ENCODE data around the gene FGF22.
"Not testable (repeated sequence)": the region's sequence is repeated elsewhere in the genome, so short reads cannot be mapped to it uniquely, and the experiment has no call there.

The FGF22 gene

DNA sequence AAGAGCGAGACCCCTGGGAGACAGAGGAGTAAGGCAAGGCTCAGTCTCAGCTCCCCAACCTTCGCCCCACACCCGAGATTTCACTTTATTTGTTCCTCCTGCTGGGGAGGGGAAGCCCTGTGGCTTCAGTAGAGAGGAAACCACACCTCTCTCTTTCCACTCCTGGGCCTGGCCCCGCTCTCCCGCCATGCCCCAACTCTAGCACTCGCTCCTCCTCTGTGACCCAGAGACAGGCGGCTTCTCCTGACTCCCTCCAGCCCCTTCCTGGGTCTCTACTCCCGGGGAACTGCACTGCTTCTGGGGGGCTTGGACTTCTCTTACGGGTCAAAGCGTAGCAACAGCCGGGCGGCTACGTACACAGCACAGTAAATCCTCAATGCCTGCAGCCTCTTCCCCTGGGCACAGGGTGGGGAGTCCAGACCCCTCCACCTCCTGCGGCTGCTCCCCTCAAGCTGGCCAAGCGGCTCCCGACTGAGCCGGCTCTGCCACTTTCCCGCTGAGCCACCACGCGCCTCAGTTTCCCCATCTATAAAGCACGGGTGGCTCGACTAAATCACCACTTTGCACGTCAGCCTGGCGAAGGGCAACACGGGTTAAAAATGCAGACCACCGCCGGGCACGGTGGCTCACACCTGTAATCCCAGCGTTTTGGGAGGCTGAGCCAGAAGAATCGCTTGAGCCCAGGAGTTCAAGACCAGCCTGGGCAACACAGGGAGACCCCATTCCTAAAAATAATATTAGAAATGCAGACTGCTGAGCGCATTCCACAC is 21.9 kb downstream of the FGF22 start:
- peak; percentile 61 to 64 for DNase-seq

DNA sequence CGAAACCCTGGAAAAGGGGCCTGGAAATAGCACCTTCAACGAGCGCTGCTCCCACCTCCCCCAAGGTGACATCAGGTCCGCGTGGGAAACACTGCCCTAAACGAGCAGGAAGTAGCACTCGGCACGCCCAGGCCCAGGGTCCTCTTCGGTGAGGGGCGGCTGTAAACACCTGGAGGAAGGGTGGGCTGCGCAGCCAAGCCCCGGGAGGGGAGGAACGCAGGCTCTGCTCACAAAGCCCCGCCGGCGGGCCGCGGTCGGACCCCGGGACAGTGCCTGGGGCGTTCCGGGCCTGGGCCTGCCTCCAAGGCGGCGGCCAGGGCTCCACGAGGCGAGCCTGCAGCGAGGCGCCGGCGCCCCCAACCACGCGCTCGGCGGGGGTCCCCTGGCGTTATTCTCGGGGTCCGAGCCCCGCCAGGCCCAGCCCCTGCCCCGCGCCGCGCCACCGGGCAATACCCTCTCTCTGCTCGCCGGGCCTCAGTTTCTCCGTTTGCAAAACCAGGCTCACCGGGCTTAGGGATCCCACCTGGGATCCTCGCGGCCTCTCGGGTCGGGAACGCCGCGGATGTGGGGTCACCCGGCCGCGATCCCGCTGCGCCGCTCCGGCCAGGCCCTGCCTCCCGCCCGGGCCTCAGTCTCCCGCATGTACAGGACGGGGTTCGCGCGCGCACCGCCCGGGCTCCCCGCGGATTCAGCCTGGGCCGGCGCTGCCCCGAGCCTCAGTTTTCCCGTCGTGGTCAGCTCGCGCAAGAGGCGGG is 22.7 kb downstream of the FGF22 start:
- DNase-seq, result peak; percentile 73 to 81

DNA sequence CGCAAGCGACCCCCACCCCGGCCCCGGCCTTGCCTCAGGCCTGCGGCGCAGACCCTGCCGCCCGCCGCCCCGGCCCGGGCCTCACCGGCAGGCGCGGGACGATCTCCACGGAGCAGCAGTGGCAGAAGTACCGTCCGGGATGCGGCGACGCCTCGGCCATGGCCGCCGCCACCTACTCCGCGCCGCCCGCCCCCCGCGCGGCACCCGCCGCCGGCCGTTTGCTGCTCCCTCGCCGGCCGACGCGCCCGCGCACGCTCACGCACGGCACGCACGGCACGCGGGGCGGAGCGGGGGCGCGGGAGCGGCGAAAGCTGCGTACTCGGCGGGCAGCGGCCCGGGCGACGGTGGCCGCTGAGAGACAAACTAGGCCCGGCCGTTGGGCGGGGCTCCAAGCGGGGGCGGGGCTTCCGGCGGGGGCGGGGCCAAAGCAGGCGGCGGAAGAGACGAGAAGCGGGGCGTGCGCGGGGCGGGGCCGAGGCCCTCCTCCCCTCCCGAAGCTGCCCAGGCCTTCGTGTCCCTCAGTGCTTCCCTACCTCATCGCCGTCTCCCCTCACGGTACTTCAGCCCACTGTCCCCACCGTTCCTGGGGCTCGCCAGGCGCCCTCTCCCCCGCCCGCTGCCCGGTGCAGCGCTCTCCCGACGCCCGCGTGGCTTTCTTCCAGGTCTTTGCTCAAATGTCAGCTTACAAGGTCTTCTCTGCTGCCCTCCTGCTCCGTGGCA is 23.4 kb downstream of the FGF22 start, which contains the start of gene RNF126:
Gene RNF126 (minus strand): TSS at position 253 of the 720 bp plus-strand sequence. CDS start 93 bp downstream, at position 160.
- peak; percentile 91 to 93 for DNase-seq

DNA sequence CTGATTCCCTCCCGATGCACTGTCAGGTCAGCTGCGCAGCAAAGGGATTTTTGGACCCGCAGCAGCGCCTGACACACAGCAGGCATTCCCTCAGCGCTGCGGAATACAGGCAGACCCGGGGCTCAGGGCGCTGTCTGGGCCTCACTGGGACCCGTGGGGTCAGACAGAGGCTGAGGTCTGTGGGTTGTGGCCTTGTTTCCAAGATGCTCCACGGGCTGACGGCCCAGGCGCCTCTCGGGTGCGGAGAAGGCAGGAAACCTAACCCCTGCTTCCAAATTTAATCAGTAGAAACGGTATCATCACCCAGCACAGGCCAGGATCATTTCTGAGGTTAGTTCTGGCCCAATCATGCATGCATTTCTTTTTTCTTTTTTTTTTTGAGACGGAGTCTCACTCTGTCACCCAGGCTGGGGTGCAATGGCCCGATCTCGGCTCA is 24.0 kb downstream of the FGF22 start:
- no peak for DNase-seq

GRCh38 chr19:664913-665443 is 25.3 kb downstream of the FGF22 start:
- DNase-seq, result peak; percentile 79 to 89

DNA sequence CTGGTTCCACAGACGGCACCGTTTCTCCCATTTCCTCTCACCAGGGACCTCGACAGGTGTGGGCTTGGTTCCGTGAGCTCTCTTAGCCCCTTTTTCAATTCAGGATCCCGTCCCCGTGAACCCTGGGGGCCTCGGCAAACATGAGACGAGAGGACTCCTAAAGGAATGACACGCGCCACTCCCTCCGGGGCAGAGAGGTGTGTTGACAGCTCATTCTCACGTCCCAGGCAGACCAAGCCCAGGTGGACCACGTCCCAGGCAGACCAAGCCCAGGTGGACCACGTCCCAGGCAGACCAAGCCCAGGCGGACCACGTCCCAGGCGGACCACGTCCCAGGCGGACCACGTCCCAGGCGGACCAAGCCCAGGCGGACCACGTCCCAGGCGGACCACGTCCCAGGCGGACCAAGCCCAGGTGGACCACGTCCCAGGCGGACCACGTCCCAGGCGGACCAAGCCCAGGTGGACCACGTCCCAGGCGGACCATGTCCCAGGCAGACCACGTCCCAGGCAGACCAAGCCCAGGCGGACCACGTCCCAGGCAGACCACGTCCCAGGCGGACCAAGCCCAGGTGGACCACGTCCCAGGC is 27.4 kb downstream of the FGF22 start:
- not testable (repeated sequence) for DNase-seq

GRCh38 chr19:668675-669434 is 29.2 kb downstream of the FGF22 start:
- not testable (repeated sequence) for DNase-seq

DNA sequence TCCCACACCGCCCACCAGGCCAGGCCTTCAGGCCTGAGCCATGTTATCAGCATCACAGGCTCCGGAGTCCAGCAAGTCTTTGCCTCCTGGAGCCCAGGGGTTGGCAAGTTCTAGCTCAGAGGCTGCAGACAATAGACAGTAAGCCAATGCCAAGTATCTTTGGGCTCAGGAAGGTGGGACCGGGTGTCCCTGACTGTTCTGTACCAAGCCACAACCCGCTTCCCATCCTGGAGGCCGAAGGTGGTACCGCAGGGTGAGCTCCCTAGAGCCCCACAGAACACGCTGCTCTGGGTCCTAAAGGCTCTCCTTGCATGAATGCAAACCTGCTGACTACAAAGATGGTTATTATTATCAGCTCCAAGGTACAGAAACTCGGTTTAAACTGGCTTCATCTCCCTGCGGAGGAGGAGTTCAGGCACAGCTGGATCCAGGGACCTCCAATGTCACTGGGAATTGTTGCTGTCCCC is 31.0 kb downstream of the FGF22 start:
- no peak for DNase-seq

- no peak for DNase-seq
Measured at GRCh38 chr19:674282-675151, 34.8 kb downstream of the FGF22 start.

- no peak for DNase-seq
Measured at GRCh38 chr19:676007-676338, 36.3 kb downstream of the FGF22 start.

DNA sequence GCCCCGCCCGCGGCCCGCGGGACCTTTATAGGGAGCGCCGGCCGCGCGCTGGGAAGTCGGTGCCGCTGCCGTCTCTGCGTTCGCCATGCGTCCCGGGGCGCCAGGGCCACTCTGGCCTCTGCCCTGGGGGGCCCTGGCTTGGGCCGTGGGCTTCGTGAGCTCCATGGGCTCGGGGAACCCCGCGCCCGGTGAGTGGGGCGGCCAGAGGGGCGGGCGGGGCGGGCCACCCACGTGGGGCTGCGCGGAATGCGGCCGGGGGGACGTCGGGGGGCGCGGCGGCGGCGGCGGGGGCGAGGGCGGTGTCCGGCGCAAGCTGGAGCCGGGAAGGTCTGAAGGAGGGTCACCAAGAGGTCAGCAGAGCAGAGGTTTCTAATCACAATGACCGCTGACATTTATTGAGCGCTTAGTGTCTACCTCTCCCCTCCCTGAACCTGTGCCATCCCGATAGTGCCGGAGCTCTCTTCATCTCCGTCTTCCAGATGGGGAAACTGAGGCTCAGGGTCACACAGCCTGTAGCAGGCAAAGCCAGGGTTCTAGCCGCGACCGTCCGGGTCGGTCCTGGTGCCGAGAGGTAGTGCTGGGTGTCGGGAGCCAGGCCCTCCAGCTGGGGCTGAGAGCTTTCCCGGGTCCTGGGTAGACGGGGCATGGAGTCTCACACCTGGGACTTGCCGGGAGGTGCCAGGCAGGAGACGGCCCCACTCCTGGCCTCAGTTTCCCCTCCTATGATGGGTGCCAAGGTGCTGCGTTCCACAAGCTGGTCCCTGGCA is 36.8 kb downstream of the FGF22 start, which contains the start of gene FSTL3:
Gene FSTL3 (plus strand): TSS at position 54 of the 767 bp plus-strand sequence. CDS start 32 bp downstream, at position 86.
- no peak for DNase-seq

- DNase-seq, result no peak
Measured at GRCh38 chr19:677201-677600, 37.5 kb downstream of the FGF22 start.

- DNase-seq, result no peak
Measured at GRCh38 chr19:677601-678436, 38.1 kb downstream of the FGF22 start.

DNA sequence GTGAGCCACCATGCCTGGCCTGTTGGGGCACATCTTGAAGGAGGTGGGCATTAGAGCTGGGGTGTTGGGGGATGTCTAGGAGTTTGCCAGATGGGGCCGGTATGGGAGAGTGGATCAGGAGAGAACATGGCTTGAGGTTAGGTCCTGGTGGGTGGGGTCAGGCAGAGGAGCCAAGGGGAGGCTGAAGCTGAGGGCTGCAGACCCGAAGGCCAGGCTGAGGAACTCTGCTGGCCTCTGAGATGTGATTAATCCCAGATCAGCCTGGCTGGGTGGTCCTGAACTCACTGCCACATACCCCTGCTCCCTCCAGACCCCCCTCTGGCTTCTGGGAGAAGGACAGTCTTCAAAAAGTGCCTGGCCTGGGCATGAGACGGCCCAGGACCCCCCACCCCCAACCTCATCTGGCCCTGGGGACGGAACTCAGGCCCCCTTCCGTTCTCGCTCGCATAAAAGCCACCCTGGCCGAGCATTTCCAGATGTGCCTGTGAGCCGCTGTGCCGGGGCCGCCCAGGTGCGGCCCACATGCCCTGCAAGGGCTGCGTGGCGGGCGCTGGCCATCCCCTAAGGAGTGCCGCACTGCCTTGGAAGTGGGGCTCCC is 39.2 kb downstream of the FGF22 start:
- no peak for DNase-seq

DNA sequence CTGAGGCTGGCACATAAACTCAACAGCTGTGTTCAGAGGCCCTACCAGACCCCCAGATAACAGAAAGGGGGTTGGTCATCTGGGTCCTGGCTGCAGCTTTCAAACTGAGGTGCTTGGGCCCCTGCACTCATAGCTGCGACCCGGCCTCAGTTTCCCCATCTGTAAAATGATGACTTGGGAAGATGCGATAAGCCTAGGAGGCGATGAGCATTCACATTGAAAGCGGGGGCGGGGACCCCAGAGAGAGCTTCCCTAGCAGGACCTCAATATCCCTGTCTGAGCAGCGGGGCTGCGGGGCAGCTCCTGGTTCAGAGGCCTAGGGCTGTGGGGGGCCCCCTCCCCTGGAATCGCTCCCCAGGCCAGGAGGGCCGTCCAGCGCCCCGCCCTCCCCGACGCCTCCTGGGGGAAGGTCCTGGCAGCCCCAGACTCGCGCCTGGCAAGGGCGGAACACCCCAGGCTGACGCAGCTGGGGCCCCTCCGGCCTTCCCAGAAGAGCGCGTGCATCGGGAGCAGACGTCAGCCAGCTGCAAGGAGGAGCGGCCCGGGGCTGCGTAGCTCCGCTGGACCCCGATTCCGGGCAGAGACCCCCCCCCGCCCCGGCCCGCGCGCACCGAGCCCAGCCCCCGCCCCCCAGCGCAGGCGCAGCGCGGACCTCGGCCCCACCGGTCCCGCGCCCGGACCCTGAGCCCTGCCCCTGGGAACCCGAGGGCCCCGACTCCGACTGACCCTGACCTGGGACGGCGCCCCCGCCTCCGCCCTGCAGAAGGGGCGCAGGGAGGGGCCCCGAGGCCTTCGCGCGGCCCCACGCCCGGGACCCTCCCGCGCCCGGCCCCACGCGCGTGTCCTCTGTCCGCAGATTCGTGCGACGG is 40.0 kb downstream of the FGF22 start:
- no peak for DNase-seq

DNA sequence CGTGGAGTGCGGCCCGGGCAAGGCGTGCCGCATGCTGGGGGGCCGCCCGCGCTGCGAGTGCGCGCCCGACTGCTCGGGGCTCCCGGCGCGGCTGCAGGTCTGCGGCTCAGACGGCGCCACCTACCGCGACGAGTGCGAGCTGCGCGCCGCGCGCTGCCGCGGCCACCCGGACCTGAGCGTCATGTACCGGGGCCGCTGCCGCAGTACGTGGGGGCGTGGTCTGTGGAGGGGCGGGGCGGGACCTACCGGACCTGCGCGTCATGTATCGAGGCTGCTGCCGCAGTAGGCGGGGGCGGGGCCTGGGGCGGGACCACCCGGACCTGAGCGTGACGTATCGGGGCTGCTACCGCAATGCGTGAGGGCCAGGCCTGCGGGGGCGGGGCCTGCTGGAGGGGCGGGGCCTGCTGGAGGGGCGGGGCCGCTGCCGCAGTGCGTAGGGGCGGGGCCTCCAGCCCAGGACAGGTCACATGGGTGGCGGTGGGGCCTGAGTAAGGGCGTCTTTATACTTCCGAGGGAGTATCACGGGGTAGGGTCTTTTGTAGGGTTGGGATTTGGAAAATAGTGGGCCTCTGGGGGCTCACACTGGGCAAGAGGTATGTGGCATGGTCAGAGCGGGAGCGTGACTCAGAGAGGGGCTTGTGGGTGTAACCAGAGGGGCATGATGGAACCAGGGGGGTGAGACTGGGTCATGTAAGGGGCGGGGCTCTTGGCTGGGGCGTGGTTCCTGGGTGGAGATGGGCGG is 40.8 kb downstream of the FGF22 start:
- DNase-seq, result peak; percentile 100

Data from activated CD4-positive, alpha-beta T cell treated with anti-CD3 and anti-CD28 coated beads for 4 hours (primary cell).